GM12878 (cell line): ENCODE measurements around the gene DCTN4. TPM values are rescaled to one million over a fixed set of nuclear protein-coding genes. Genes with fewer than 3 reads are reported as not detected.

Experiments
- ASH2L ChIP-seq: fragments of 300-600, 200-600 bp; sonication (generic); IDR thresholded peaks from 2 replicates; pipeline ENCODE4 v1.6.1; 2017; ENCODE audit warnings: low read depth, mild to moderate bottlenecking, borderline replicate concordance
- BHLHE40 ChIP-seq, 2 experiments: fragments of 450-650 bp in 1 of 2; IDR thresholded peaks; 2 replicates each; pipeline ENCODE4 v1.6.1; 2011 to 2017; ENCODE audit warnings: low read depth in 2 of 2, borderline replicate concordance in 1 of 2, improper control_type of control experiment in 1 of 2, low read length in 1 of 2, mild to moderate bottlenecking in 1 of 2
- CREB1 ChIP-seq: IDR thresholded peaks from 2 replicates; pipeline ENCODE4 v1.6.1; 2012; ENCODE audit warnings: low read depth, mild to moderate bottlenecking, inconsistent platforms
- CUX1 ChIP-seq: IDR thresholded peaks from 2 replicates; pipeline ENCODE4 v1.6.1; 2012; ENCODE audit warnings: improper control_type of control experiment, low read depth, low read length; ENCODE audit not compliant: insufficient replicate concordance
- E2F4 ChIP-seq: IDR thresholded peaks from 2 replicates; pipeline ENCODE4 v1.6.1; 2012; ENCODE audit warnings: low read depth, low read length, improper control_type of control experiment
- EP300 ChIP-seq, 2 experiments: fragments of 150-350 bp in 1 of 2; IDR thresholded peaks; 2 replicates each; pipeline ENCODE4 v1.6.1; 2011 to 2012; ENCODE audit warnings: low read depth in 2 of 2, low read length in 2 of 2, borderline replicate concordance in 1 of 2, improper control_type of control experiment in 1 of 2, inconsistent platforms in 1 of 2; ENCODE audit not compliant: control insufficient read depth in 1 of 2
- GABPA ChIP-seq: IDR thresholded peaks from 2 replicates; pipeline ENCODE4 v1.6.1; 2014; ENCODE audit warnings: antibody characterized with exemption, low read depth, mild to moderate bottlenecking, inconsistent platforms
- HDGF ChIP-seq: fragments of 450-650 bp; IDR thresholded peaks from 2 replicates; pipeline ENCODE4 v1.6.1; 2016; ENCODE audit warnings: antibody characterized with exemption
- IKZF2 ChIP-seq, 2 experiments: fragments of 450-650 bp; IDR thresholded peaks; 2 replicates each; pipeline ENCODE4 v1.6.1; 2017; ENCODE audit warnings: mild to moderate bottlenecking in 2 of 2, moderate library complexity in 2 of 2
- IRF4 ChIP-seq: IDR thresholded peaks from 2 replicates; pipeline ENCODE4 v1.6.1; 2011; ENCODE audit warnings: low read depth, low read length
- MLLT1 ChIP-seq: fragments of 450-650 bp; IDR thresholded peaks from 2 replicates; pipeline ENCODE4 v1.6.1; 2016; ENCODE audit warnings: mild to moderate bottlenecking
- MTA3 ChIP-seq: IDR thresholded peaks from 2 replicates; pipeline ENCODE4 v1.6.1; 2012; ENCODE audit warnings: low read length, inconsistent platforms, borderline replicate concordance
- MXI1 ChIP-seq: fragments of 150-350 bp; IDR thresholded peaks from 2 replicates; pipeline ENCODE4 v1.6.1; 2011; ENCODE audit warnings: low read depth, mild to moderate bottlenecking, inconsistent platforms, low read length, improper control_type of control experiment
- MYB ChIP-seq: fragments of 150-350 bp; IDR thresholded peaks from 2 replicates; pipeline ENCODE4 v1.6.1; 2014; ENCODE audit warnings: mild to moderate bottlenecking, low read depth, low read length, borderline replicate concordance
- NBN ChIP-seq: fragments of 450-650 bp; IDR thresholded peaks from 2 replicates; pipeline ENCODE4 v1.6.1; 2016
- RAD51 ChIP-seq: fragments of 450-650 bp; IDR thresholded peaks from 2 replicates; pipeline ENCODE4 v1.6.1; 2016; ENCODE audit warnings: moderate library complexity, mild to moderate bottlenecking, inconsistent platforms
- RUNX3 ChIP-seq: IDR thresholded peaks from 2 replicates; pipeline ENCODE4 v1.6.1; 2012; ENCODE audit warnings: low read length, inconsistent platforms
- SMAD1 ChIP-seq: fragments of 450-650 bp; IDR thresholded peaks from 2 replicates; pipeline ENCODE4 v1.6.1; 2018; ENCODE audit warnings: mild to moderate bottlenecking, low read depth; ENCODE audit not compliant: partially characterized antibody
- SUZ12 ChIP-seq: fragments of 200-600 bp; sonication (generic); IDR thresholded peaks from one replicate; pipeline ENCODE4 v1.6.1; 2018; ENCODE audit warnings: antibody characterized with exemption, mild to moderate bottlenecking; ENCODE audit not compliant: unreplicated experiment
- ZNF24 ChIP-seq: fragments of 450-650 bp; IDR thresholded peaks from 2 replicates; pipeline ENCODE4 v1.6.1; 2017; ENCODE audit warnings: antibody characterized with exemption, mild to moderate bottlenecking
- ZNF384 ChIP-seq: IDR thresholded peaks from 2 replicates; pipeline ENCODE4 v1.6.1; 2012; ENCODE audit warnings: low read depth, mild to moderate bottlenecking, low read length, improper control_type of control experiment, borderline replicate concordance
- ZSCAN29 ChIP-seq: fragments of 450-650 bp; IDR thresholded peaks from 2 replicates; pipeline ENCODE4 v1.6.1; 2017; ENCODE audit warnings: mild to moderate bottlenecking, moderate library complexity
- polyA plus RNA-seq, 11 experiments: library from polyadenylated mRNA; depleted of rRNA in 4 of 11; unstranded in 6 of 11; stranded (reverse) in 5 of 11; fragments of >200 nt; fragmentation: Nextera tagmentation in 4 of 11; fragmentation: Illumina TruSeq in 1 of 11; extraction: Ambion mirVana in 4 of 11; extraction: Trizol in 1 of 11; gene quantifications; 1 replicate in 1 of 11; 2 replicates in 10 of 11; pipeline versions ENCODE4 v1.2.1 to v1.2.3, GENCODE V29; 2011 to 2016; ENCODE audit warnings: inconsistent platforms in 2 of 11, missing spikeins in 2 of 11, low read depth in 1 of 11
- total RNA-seq, 4 experiments: library from RNA; depleted of rRNA in 3 of 4; stranded (reverse); fragments of >200 nt in 3 of 4; fragmentation: Illumina TruSeq in 1 of 4; extraction: Trizol in 1 of 4; gene quantifications; 2 replicates each; pipeline versions ENCODE4 v1.2.1 to v1.2.3, GENCODE V29; 2013 to 2021

The DCTN4 gene
- total and polyA plus RNA-seq, 10 of the 15 experiments (the other 5 are each of a cell fraction or from before 2014, with no cell fraction given) = 7.6 to 27.8 (median 18.0) TPM

- TF ChIP-seq CUX1 (no peak), ASH2L (no peak), CREB1 (no peak), HDGF (no peak), SUZ12 (no peak), BHLHE40 (IDR thresholded peaks at IDR 0.05; ENCODE audit: borderline replicate concordance in 1 of 2, low read depth in 2 of 2, low read length in 1 of 2) (no peak), ZSCAN29 (no peak), EP300 (IDR thresholded peaks at IDR 0.05; ENCODE audit: borderline replicate concordance in 1 of 2, control insufficient read depth in 1 of 2, low read depth in 2 of 2, low read length in 2 of 2) (no peak), ZNF384 (peak; percentile 75), RUNX3 (peak; percentile 84), MXI1 (no peak), ZNF24 (no peak), IKZF2 (IDR thresholded peaks at IDR 0.05) (no peak), MLLT1 (no peak), RAD51 (no peak), MYB (no peak), E2F4 (no peak), MTA3 (peak; percentile 70; the same call in 1 of the 2 replicates), NBN (no peak), SMAD1 (no peak), IRF4 (no peak), GABPA (peak; percentile 70)
These were observed 24.7 kb upstream of the DCTN4 start (continued) for GRCh38 chr5:150783422-150783928.
